Measurements from ENCODE around the gene TSPEAR. TPM values are rescaled to one million over a fixed set of nuclear protein-coding genes. Genes with fewer than 3 reads are reported as not detected.

TSPEAR gene
- total and polyA plus RNA-seq, 9 of the 15 experiments (the other 6 are each of a cell fraction or from before 2014, with no cell fraction given) = not detected

GRCh38 chr21:44471341-44471740, 240.0 kb downstream of the TSPEAR start:
- intact Hi-C loops (cut with micrococcal nuclease) = no loop called here

GRCh38 chr21:44467859-44468195, 243.5 kb downstream of the TSPEAR start:
- 1% methylated on average over 15 of the region's 15 CpGs for WGBS (ENCODE audit: insufficient coverage, low coverage, missing lambda C conversion rate)
- H3K9me3 ChIP-seq (replicated peaks; ENCODE audit: control insufficient read depth, insufficient read depth, low read depth, low read length) = no peaks in the 10 kb centered on the region
- no peak overlapping the region for H3K4me2 ChIP-seq (ENCODE audit: insufficient read depth, low read length)
- in situ Hi-C loops (cut with MboI) (no loop called here), intact Hi-C loops (cut with micrococcal nuclease) (no loop called here)
- no peak overlapping the region; a peak in 1 of 4 replicates for H3K9ac ChIP-seq (ENCODE audit: insufficient read depth in 1 of 2, low read depth in 2 of 2, low read length in 2 of 2)
- no peak for FAIRE-seq
- DNase-seq (ENCODE audit: extremely low read depth in 1 of 4, low spot score in 3 of 4) = no peak
- no peaks in the 10 kb centered on the region for H3K9me1 ChIP-seq (ENCODE audit: control insufficient read depth, insufficient read depth, low read length)
- no peaks in the 10 kb centered on the region for H4K20me1 ChIP-seq (replicated peaks; ENCODE audit: control insufficient read depth, insufficient read depth, low read length)
- ChIA-PET CTCF (ENCODE audit: low intra/inter-chr PET ratio) (no interaction called here), POLR2A (interaction anchor here (0.7 kb wide), 1 partner anchor 13 kb away, joined by 4 read pairs; the partner anchor contains the start of gene LRRC3)
- BruUV-seq (replicated peaks) = no TSS peak
- H3K27ac ChIP-seq (ENCODE audit: extremely low read depth, low read depth, low read length) = no peak overlapping the region
- no peak for ATAC-seq
- H3K79me2 ChIP-seq (ENCODE audit: control insufficient read depth, insufficient read depth, low read length) = no peaks in the 10 kb centered on the region
- H2AFZ ChIP-seq (ENCODE audit: low read depth, low read length) = no peak overlapping the region
- H3K4me1 ChIP-seq (replicated peaks in 1 of 2; ENCODE audit: control insufficient read depth in 2 of 2, insufficient read depth in 2 of 2, low read length in 2 of 2) = peaks cover 0 to 11% of the 10 kb centered on the region in 2 experiments; a peak in 1 of 5 replicates
- no peaks in the 10 kb centered on the region for H3K36me3 ChIP-seq (ENCODE audit: control insufficient read depth, insufficient read depth, low read length)
- H3K27me3 ChIP-seq (ENCODE audit: control insufficient read depth in 2 of 2, insufficient read depth in 2 of 2, low read length in 2 of 2) = peaks cover 32 to 61% of the 10 kb centered on the region in 2 experiments
- H3K4me3 ChIP-seq = no peak overlapping the region
- TF ChIP-seq NR2C2 (CRISPR knock-in tag; IDR thresholded peaks at IDR 0.05) (no peak), NR2C2 (tag; IDR thresholded peaks at IDR 0.05) (no peak), AFF4 (CRISPR knock-in tag; IDR thresholded peaks at IDR 0.05) (no peak), CEBPZ (IDR thresholded peaks at IDR 0.05; ENCODE audit: borderline replicate concordance, low read depth, low read length) (no peak), GABPB1 (CRISPR knock-in tag; IDR thresholded peaks at IDR 0.05) (no peak), DACH1 (IDR thresholded peaks at IDR 0.05; ENCODE audit: partially characterized antibody) (no peak)

More at GRCh38 chr21:44471341-44471740, 240.0 kb downstream of the TSPEAR start:
- Histone ChIP-seq H3K4me2 (ENCODE audit: insufficient read depth, low read length) (no peak overlapping the region), H3K4me3 (no peak overlapping the region), H2AFZ (ENCODE audit: low read depth, low read length) (no peak overlapping the region), H3K27ac (ENCODE audit: extremely low read depth, low read depth, low read length) (no peak overlapping the region), H3K4me1 (replicated peaks in 1 of 2; ENCODE audit: control insufficient read depth in 2 of 2, insufficient read depth in 2 of 2, low read length in 2 of 2) (peaks cover 0 to 4% of the 10 kb centered on the region in 2 experiments; a peak in 1 of 5 replicates), H4K20me1 (replicated peaks; ENCODE audit: control insufficient read depth, insufficient read depth, low read length) (no peaks in the 10 kb centered on the region), H3K27me3 (ENCODE audit: control insufficient read depth in 2 of 2, insufficient read depth in 2 of 2, low read length in 2 of 2) (peaks cover 22 to 35% of the 10 kb centered on the region in 2 experiments; a peak in 4 of 5 replicates), H3K9me3 (replicated peaks; ENCODE audit: control insufficient read depth, insufficient read depth, low read depth, low read length) (no peaks in the 10 kb centered on the region), H3K36me3 (ENCODE audit: control insufficient read depth, insufficient read depth, low read length) (no peaks in the 10 kb centered on the region), H3K9me1 (ENCODE audit: control insufficient read depth, insufficient read depth, low read length) (no peaks in the 10 kb centered on the region), H3K9ac (ENCODE audit: insufficient read depth in 1 of 2, low read depth in 2 of 2, low read length in 2 of 2) (no peak overlapping the region), H3K79me2 (ENCODE audit: control insufficient read depth, insufficient read depth, low read length) (no peaks in the 10 kb centered on the region)
- FAIRE-seq (no peak), ATAC-seq (no peak), DNase-seq (ENCODE audit: extremely low read depth in 1 of 4, low spot score in 3 of 4) (no peak)
- in situ Hi-C loops (cut with MboI) = no loop called here
- ChIA-PET POLR2A (interaction anchor here (0.7 kb wide), 1 partner anchor 11 kb away, joined by 3 read pairs; no protein-coding TSS in a partner anchor), CTCF (ENCODE audit: low intra/inter-chr PET ratio) (no interaction called here)
- no TSS peak for BruUV-seq (replicated peaks)
- no peak for TF ChIP-seq ZNF316 (IDR thresholded peaks at IDR 0.05)
